ENCODE measurements around the gene F10. TPM values are rescaled to one million over a fixed set of nuclear protein-coding genes. Genes with fewer than 3 reads are reported as not detected.

The F10 gene
- total and polyA plus RNA-seq, 2 donors (not counting 3 experiments of a cell fraction or from before 2014, with no cell fraction given) = 0.25 TPM; not detected in 1

GRCh38 chr13:113117335-113117872, 5.2 kb upstream of the F10 start:
- Histone ChIP-seq H3K9me1 (replicated peaks; ENCODE audit: control insufficient read depth, extremely low read depth, insufficient read depth, low read length) (no peaks in the 10 kb centered on the region), H3K4me2 (ENCODE audit: insufficient read depth, low read length) (no peak overlapping the region), H3K27ac (ENCODE audit: insufficient read depth, low read depth, low read length) (no peak overlapping the region), H3K9ac (replicated peaks; ENCODE audit: extremely low read depth, insufficient read depth, low read length) (no peak overlapping the region), H3K4me3 (replicated peaks in 1 of 3; ENCODE audit: insufficient read depth in 1 of 3, low read depth in 1 of 3, low read length in 3 of 3) (no peak overlapping the region), H2AFZ (ENCODE audit: low read depth, low read length) (no peak overlapping the region), H3K79me2 (ENCODE audit: control insufficient read depth, insufficient read depth, low read length) (no peaks in the 10 kb centered on the region), H3K27me3 (ENCODE audit: control insufficient read depth in 2 of 2, insufficient read depth in 2 of 2, low read length in 2 of 2) (no peaks in the 10 kb centered on the region), H4K20me1 (replicated peaks; ENCODE audit: control insufficient read depth, extremely low read depth, insufficient read depth, low read length) (no peaks in the 10 kb centered on the region), H3K36me3 (ENCODE audit: control insufficient read depth in 2 of 2, extremely low read depth in 1 of 2, insufficient read depth in 2 of 2, low read length in 2 of 2) (no peaks in the 10 kb centered on the region), H3K9me3 (replicated peaks; ENCODE audit: control insufficient read depth, insufficient read depth, low read length) (no peaks in the 10 kb centered on the region), H3K4me1 (ENCODE audit: control insufficient read depth, extremely low read depth, insufficient read depth, low read length) (no peaks in the 10 kb centered on the region)
- no TSS peak for BruUV-seq (replicated peaks)
- dilution Hi-C loops (cut with MboI; ENCODE audit: extremely low pct_ligation_motif_present, low sequenced_read_pairs) = no loop called here
- DNase-seq (ENCODE audit: low read depth, low spot score) = no peak
- intact Hi-C loops (cut with micrococcal nuclease) = no loop called here
- POLR2A ChIA-PET = no interaction called here
- TF ChIP-seq POLR2AphosphoS5 (IDR thresholded peaks at IDR 0.05; ENCODE audit: insufficient read depth, low read depth, low read length) = no peak
- FAIRE-seq = no peak
- CTCF ChIA-PET = no interaction called here

GRCh38 chr13:113117911-113118260, 4.7 kb upstream of the F10 start:
- no peak overlapping the region for H3K4me3 ChIP-seq (replicated peaks in 1 of 3; ENCODE audit: insufficient read depth in 1 of 3, low read depth in 1 of 3, low read length in 3 of 3)
- dilution Hi-C loops (cut with MboI; ENCODE audit: extremely low pct_ligation_motif_present, low sequenced_read_pairs) (no loop called here), intact Hi-C loops (cut with micrococcal nuclease) (no loop called here)
- no peak overlapping the region for H3K9ac ChIP-seq (replicated peaks; ENCODE audit: extremely low read depth, insufficient read depth, low read length)
- H3K27me3 ChIP-seq (ENCODE audit: control insufficient read depth in 2 of 2, insufficient read depth in 2 of 2, low read length in 2 of 2) = no peaks in the 10 kb centered on the region
- H3K36me3 ChIP-seq (ENCODE audit: control insufficient read depth in 2 of 2, extremely low read depth in 1 of 2, insufficient read depth in 2 of 2, low read length in 2 of 2) = no peaks in the 10 kb centered on the region
- no peaks in the 10 kb centered on the region for H3K79me2 ChIP-seq (ENCODE audit: control insufficient read depth, insufficient read depth, low read length)
- no peak for TF ChIP-seq CTCF (IDR thresholded peaks at IDR 0.05; ENCODE audit: extremely low read depth in 1 of 2, insufficient read depth in 1 of 2, low read depth in 1 of 2, low read length in 2 of 2)
- no peak for TF ChIP-seq POLR2AphosphoS5 (IDR thresholded peaks at IDR 0.05; ENCODE audit: insufficient read depth, low read depth, low read length)
- no peak for TF ChIP-seq JUN (IDR thresholded peaks at IDR 0.05; ENCODE audit: borderline replicate concordance, insufficient read depth, insufficient read length, low read depth)
- no peak for TF ChIP-seq MAX (IDR thresholded peaks at IDR 0.05; ENCODE audit: insufficient read depth, insufficient read length)
- TF ChIP-seq MYC (IDR thresholded peaks at IDR 0.05; ENCODE audit: low read depth, low read length) = no peak
- TF ChIP-seq FOS (IDR thresholded peaks at IDR 0.05; ENCODE audit: borderline replicate concordance, insufficient read depth, low read length) = no peak
- TF ChIP-seq GATA2 (IDR thresholded peaks at IDR 0.05; ENCODE audit: insufficient read depth, insufficient read length, low read depth, low read length) = no peak
- TF ChIP-seq POLR2A (IDR thresholded peaks at IDR 0.05; ENCODE audit: low read depth, low read length) = no peak
- TF ChIP-seq EZH2 (IDR thresholded peaks at IDR 0.05; ENCODE audit: borderline replicate concordance, low read depth, low read length, severe bottlenecking) = no peak
- no peak overlapping the region for H2AFZ ChIP-seq (ENCODE audit: low read depth, low read length)
- no peak overlapping the region for H3K27ac ChIP-seq (ENCODE audit: insufficient read depth, low read depth, low read length)
- no peaks in the 10 kb centered on the region for H4K20me1 ChIP-seq (replicated peaks; ENCODE audit: control insufficient read depth, extremely low read depth, insufficient read depth, low read length)
- no peak for DNase-seq (ENCODE audit: low read depth, low spot score)
- no peaks in the 10 kb centered on the region for H3K9me1 ChIP-seq (replicated peaks; ENCODE audit: control insufficient read depth, extremely low read depth, insufficient read depth, low read length)
- no peaks in the 10 kb centered on the region for H3K4me1 ChIP-seq (ENCODE audit: control insufficient read depth, extremely low read depth, insufficient read depth, low read length)
- CTCF ChIA-PET = no interaction called here
- no TSS peak for BruUV-seq (replicated peaks)
- no peak for FAIRE-seq
- no peak overlapping the region for H3K4me2 ChIP-seq (ENCODE audit: insufficient read depth, low read length)
- POLR2A ChIA-PET = no interaction called here
- no peaks in the 10 kb centered on the region for H3K9me3 ChIP-seq (replicated peaks; ENCODE audit: control insufficient read depth, insufficient read depth, low read length)

All from endothelial cell of umbilical vein (primary cell).